H1 (cell line): ENCODE measurements around the gene NKAPD1. TPM values are rescaled to one million over a fixed set of nuclear protein-coding genes. Genes with fewer than 3 reads are reported as not detected.

Experiments
- CTCF ChIA-PET: fragments of 300-600 bp; sonication (Branson Sonifier 250); formaldehyde crosslinking; loops from one replicate; lab custom pipeline; 2021; ENCODE audit not compliant: partially characterized antibody; lab: Charles Lee
- POLR2A ChIA-PET: fragments of 300-600 bp; sonication (Branson Sonifier 250); formaldehyde crosslinking; loops from one replicate; lab custom pipeline; 2021; ENCODE audit warnings: inconsistent platforms; ENCODE audit not compliant: partially characterized antibody; lab: Charles Lee
- DNase-seq, 2 experiments: peaks; one replicate each; pipeline versions ENCODE4 v3.0.0 to v3.0.0-alpha.2; 2010 to 2022; ENCODE audit warnings: low spot score in 2 of 2, low read depth in 1 of 2, mixed read lengths in 1 of 2
- FAIRE-seq: peaks from 2 replicates; lab custom pipeline; 2011; peaks lifted over from hg19 to GRCh38; lab: Jason Lieb, UNC
- H2AFZ ChIP-seq: 2 replicates; pipeline ENCODE4 v1.8.1; 2012; ENCODE audit warnings: low read length, inconsistent platforms
- H2AK5ac ChIP-seq: 2 replicates; pipeline ENCODE4 v1.6.1; 2013; ENCODE audit warnings: low read depth, low read length
- H2BK120ac ChIP-seq: replicated peaks from 2 replicates; pipeline ENCODE3; 2013; ENCODE audit warnings: low read depth, low read length, inconsistent platforms
- H2BK12ac ChIP-seq: 2 replicates; pipeline ENCODE4 v1.6.1; 2013; ENCODE audit warnings: low read depth, low read length
- H2BK15ac ChIP-seq: 2 replicates; pipeline ENCODE4 v1.6.1; 2013; ENCODE audit warnings: low read length
- H2BK20ac ChIP-seq: 2 replicates; pipeline ENCODE4 v1.6.1; 2013; ENCODE audit warnings: low read length
- H2BK5ac ChIP-seq: 2 replicates; pipeline ENCODE4 v1.6.1; 2013; ENCODE audit warnings: low read depth, low read length
- H3K14ac ChIP-seq: 2 replicates; pipeline ENCODE4 v1.6.1; 2013; ENCODE audit warnings: inconsistent platforms; ENCODE audit not compliant: insufficient read length
- H3K18ac ChIP-seq: 2 replicates; pipeline ENCODE4 v1.6.1; 2013; ENCODE audit warnings: low read length; ENCODE audit errors: extremely low read depth
- H3K23ac ChIP-seq: 2 replicates; pipeline ENCODE4 v1.6.1; 2013; ENCODE audit warnings: inconsistent platforms; ENCODE audit not compliant: insufficient read length
- H3K23me2 ChIP-seq: 2 replicates; pipeline ENCODE4 v1.6.1; 2013; ENCODE audit warnings: low read depth, low read length
- H3K27ac ChIP-seq: 2 replicates; pipeline ENCODE4 v1.6.1; 2011; ENCODE audit warnings: low read depth, low read length, inconsistent platforms
- H3K27me3 ChIP-seq, 4 experiments: replicated peaks in 1 of 4; 1 replicate in 1 of 4; 2 replicates in 3 of 4; pipeline versions ENCODE4 v1.6.1 to v1.8.1; 2011 to 2013; ENCODE audit warnings: low read length in 3 of 4, mild to moderate bottlenecking in 3 of 4, inconsistent platforms in 2 of 4, mixed read lengths in 2 of 4, moderate library complexity in 1 of 4; ENCODE audit not compliant: control insufficient read depth in 3 of 4, insufficient read depth in 3 of 4; ENCODE audit errors: extremely low read depth in 1 of 4
- H3K36me3 ChIP-seq, 4 experiments: 2 replicates each; pipeline versions ENCODE4 v1.6.1 to v1.8.1; 2011 to 2013; ENCODE audit warnings: mild to moderate bottlenecking in 4 of 4, low read length in 3 of 4, moderate library complexity in 2 of 4, control low read depth in 1 of 4, inconsistent platforms in 1 of 4; ENCODE audit not compliant: insufficient read depth in 4 of 4, control insufficient read depth in 2 of 4
- H3K4ac ChIP-seq: replicated peaks from 2 replicates; pipeline ENCODE3; 2013; ENCODE audit warnings: low read length, low read depth, mixed read lengths, inconsistent platforms; ENCODE audit not compliant: insufficient read length
- H3K4me1 ChIP-seq, 4 experiments: replicated peaks in 1 of 4; 1 replicate in 1 of 4; 2 replicates in 3 of 4; pipeline versions ENCODE4 v1.6.1 to v1.8.1; 2011 to 2013; ENCODE audit warnings: low read length in 3 of 4, inconsistent platforms in 2 of 4, mixed read lengths in 1 of 4; ENCODE audit not compliant: insufficient read depth in 4 of 4, control insufficient read depth in 3 of 4
- H3K4me2 ChIP-seq, 2 experiments: 2 replicates each; pipeline versions ENCODE4 v1.6.1 to v1.8.1; 2011 to 2013; ENCODE audit warnings: low read depth in 2 of 2, low read length in 2 of 2, control low read depth in 1 of 2, inconsistent platforms in 1 of 2, mild to moderate bottlenecking in 1 of 2; ENCODE audit not compliant: insufficient read depth in 1 of 2
- H3K4me3 ChIP-seq, 4 experiments: fragments of 200-600, 300-600 bp in 1 of 4; sonication (generic), shearing (Covaris generic), sonication (Bioruptor Twin) in 1 of 4; 2 replicates each; pipeline versions ENCODE4 v1.5.1 to v1.8.1; 2011 to 2016; ENCODE audit warnings: low read length in 4 of 4, low read depth in 3 of 4, control low read depth in 2 of 4, inconsistent platforms in 2 of 4, mild to moderate bottlenecking in 2 of 4, mixed read lengths in 1 of 4, moderate library complexity in 1 of 4; ENCODE audit not compliant: insufficient read depth in 2 of 4; ENCODE audit errors: extremely low read depth in 1 of 4
- H3K56ac ChIP-seq: replicated peaks from 2 replicates; pipeline ENCODE3; 2013; ENCODE audit warnings: low read depth, mild to moderate bottlenecking, mixed read lengths, low read length, inconsistent platforms; ENCODE audit not compliant: insufficient read length
- H3K79me1 ChIP-seq: 2 replicates; pipeline ENCODE4 v1.6.1; 2013; ENCODE audit warnings: low read depth, low read length, control low read depth
- H3K79me2 ChIP-seq, 2 experiments: 2 replicates each; pipeline versions ENCODE4 v1.6.1 to v1.8.1; 2012 to 2013; ENCODE audit warnings: low read length in 2 of 2, mild to moderate bottlenecking in 2 of 2, inconsistent platforms in 1 of 2; ENCODE audit not compliant: insufficient read depth in 2 of 2, control insufficient read depth in 1 of 2
- H3K9ac ChIP-seq, 4 experiments: replicated peaks in 1 of 4; 1 replicate in 1 of 4; 2 replicates in 3 of 4; pipeline versions ENCODE4 v1.6.1 to v1.8.1; 2011 to 2013; ENCODE audit warnings: low read depth in 3 of 4, low read length in 3 of 4, control low read depth in 2 of 4, mild to moderate bottlenecking in 2 of 4, moderate library complexity in 2 of 4, inconsistent platforms in 1 of 4; ENCODE audit errors: extremely low read depth in 1 of 4
- H3K9me3 ChIP-seq, 2 experiments: 2 replicates each; pipeline versions ENCODE4 v1.6.1 to v1.8.1; 2012 to 2013; ENCODE audit warnings: mild to moderate bottlenecking in 2 of 2, moderate library complexity in 2 of 2, control low read depth in 1 of 2, inconsistent platforms in 1 of 2, low read depth in 1 of 2, low read length in 1 of 2, mixed read lengths in 1 of 2; ENCODE audit not compliant: insufficient read depth in 2 of 2
- H4K20me1 ChIP-seq, 2 experiments: replicated peaks in 1 of 2; 2 replicates each; pipeline versions ENCODE3 to v1.8.1; 2011 to 2013; ENCODE audit warnings: inconsistent platforms in 2 of 2, low read length in 2 of 2, mild to moderate bottlenecking in 1 of 2; ENCODE audit not compliant: insufficient read depth in 2 of 2, control insufficient read depth in 1 of 2
- H4K5ac ChIP-seq: 2 replicates; pipeline ENCODE4 v1.6.1; 2013; ENCODE audit warnings: low read length, low read depth, mixed read lengths, inconsistent platforms; ENCODE audit not compliant: insufficient read length
- H4K8ac ChIP-seq: 2 replicates; pipeline ENCODE4 v1.8.0; 2013; ENCODE audit warnings: mild to moderate bottlenecking, moderate library complexity, low read length, inconsistent platforms; ENCODE audit not compliant: insufficient read depth; ENCODE audit errors: extremely low read depth
- H4K91ac ChIP-seq: replicated peaks from 2 replicates; pipeline ENCODE3; 2013; ENCODE audit warnings: low read length, mixed read lengths, inconsistent platforms; ENCODE audit not compliant: insufficient read length
- CBX8 ChIP-seq: fragments of 300-800, 300-1000 bp; sonication (generic); IDR thresholded peaks from 2 replicates; pipeline ENCODE4 v1.7.1; 2016; ENCODE audit warnings: low read depth, low read length, borderline replicate concordance
- CEBPB ChIP-seq: IDR thresholded peaks from 2 replicates; pipeline ENCODE4 v1.6.1; 2012; ENCODE audit warnings: low read depth, low read length
- E2F6 ChIP-seq: IDR thresholded peaks from 2 replicates; pipeline ENCODE4 v1.6.1; 2012; ENCODE audit warnings: inconsistent platforms
- EP300 ChIP-seq, 2 experiments: IDR thresholded peaks; 1 replicate in 1 of 2; 2 replicates in 1 of 2; pipeline ENCODE4 v1.6.1; 2011 to 2012; ENCODE audit warnings: low read depth in 2 of 2, low read length in 2 of 2, mild to moderate bottlenecking in 2 of 2, borderline replicate concordance in 1 of 2, inconsistent platforms in 1 of 2, moderate library complexity in 1 of 2
- HDAC6 ChIP-seq: IDR thresholded peaks from one replicate; pipeline ENCODE4 v1.7.1; 2012; ENCODE audit warnings: low read depth, mild to moderate bottlenecking, inconsistent platforms, low read length, moderate library complexity
- JUN ChIP-seq: IDR thresholded peaks from 2 replicates; pipeline ENCODE4 v1.6.1; 2011; ENCODE audit warnings: low read depth, mild to moderate bottlenecking, improper control_type of control experiment, low read length
- KDM5A ChIP-seq: fragments of 200-600 bp; IDR thresholded peaks from 2 replicates; pipeline ENCODE4 v1.7.1; 2012; ENCODE audit warnings: mild to moderate bottlenecking, low read length, inconsistent platforms, mixed read lengths
- NANOG ChIP-seq: IDR thresholded peaks from 2 replicates; pipeline ENCODE4 v1.6.1; 2011; ENCODE audit warnings: low read length, low read depth, mild to moderate bottlenecking, inconsistent platforms; ENCODE audit not compliant: insufficient read depth, poor library complexity, severe bottlenecking
- POU5F1 ChIP-seq: IDR thresholded peaks from 2 replicates; pipeline ENCODE4 v1.6.1; 2011; ENCODE audit warnings: low read depth, mild to moderate bottlenecking, low read length, moderate library complexity
- RAD21 ChIP-seq, 2 experiments: IDR thresholded peaks in 1 of 2; conservative IDR thresholded peaks in 1 of 2; 2 replicates each; pipeline ENCODE4 v1.6.1; 2011; ENCODE audit warnings: low read depth in 2 of 2, low read length in 2 of 2, improper control_type of control experiment in 1 of 2, inconsistent platforms in 1 of 2, mild to moderate bottlenecking in 1 of 2, moderate library complexity in 1 of 2
- RNF2 ChIP-seq: fragments of 200-900, 300-1000 bp; sonication (generic); IDR thresholded peaks from 2 replicates; pipeline ENCODE4 v1.7.1; 2016; ENCODE audit warnings: borderline replicate concordance, low read depth, mild to moderate bottlenecking, antibody characterized with exemption, low read length; ENCODE audit not compliant: poor library complexity, severe bottlenecking; ENCODE audit errors: missing control alignments
- RXRA ChIP-seq: IDR thresholded peaks from 2 replicates; pipeline ENCODE4 v1.6.1; 2011; ENCODE audit warnings: low read depth, mild to moderate bottlenecking, low read length, moderate library complexity; ENCODE audit not compliant: insufficient read depth
- SRF ChIP-seq: IDR thresholded peaks from 2 replicates; pipeline ENCODE4 v1.6.1; 2011; ENCODE audit warnings: mild to moderate bottlenecking, low read depth, low read length, moderate library complexity
- WGBS, 2 experiments: shearing (Covaris generic) in 1 of 2; methylation state at CpG; one replicate each; pipeline versions ENCODE4 v1.1.6 to v1.1.7; 2013 to 2015; ENCODE audit warnings: low lambda C conversion rate in 2 of 2, mixed read lengths in 2 of 2, inconsistent platforms in 1 of 2, low coverage in 1 of 2, missing lambda C conversion rate in 1 of 2; ENCODE audit not compliant: insufficient replicate concordance in 2 of 2, insufficient coverage in 1 of 2, insufficient read length in 1 of 2; ENCODE audit errors: extremely low coverage in 1 of 2, missing lambda C conversion rate in 1 of 2; 5-methylcytosine and 5-hydroxymethylcytosine counted together
- polyA plus RNA-seq, 7 experiments: library from polyadenylated mRNA; depleted of rRNA in 3 of 7; stranded (reverse) in 5 of 7; unstranded in 2 of 7; fragments of >200 nt in 5 of 7; fragments of 200-250 nt in 2 of 7; gene quantifications; 1 replicate in 5 of 7; 2 replicates in 1 of 7; 4 replicates in 1 of 7; pipeline versions ENCODE4 v1.2.1 to v1.2.3, GENCODE V29; 2011 to 2013; ENCODE audit warnings: missing spikeins in 2 of 7, mixed read lengths in 2 of 7
- total RNA-seq: library from RNA; stranded (reverse); fragmentation: NEBNext Ultra II Directional; extraction: Animal tissue kit (Norgen Biotek cat#: 25700); gene quantifications from 2 replicates; pipeline ENCODE4 v1.2.1, GENCODE V29; 2021

Gene NKAPD1
- total and polyA plus RNA-seq, 2 of the 8 experiments (the other 6 are each of a cell fraction or from before 2014, with no cell fraction given), result 6.7 to 16.7 TPM

- no peak overlapping the region for H4K5ac ChIP-seq
- H3K27me3 ChIP-seq, result no peaks in the 10 kb centered on the region
- no peak overlapping the region for H2BK5ac ChIP-seq
- H3K79me2 ChIP-seq, result no peaks in the 10 kb centered on the region
- WGBS, 2 experiments, result 76% methylated on average over 2 of the region's 2 CpGs; no CpG with 5 or more reads in 1 of the 2 experiments
- H4K20me1 ChIP-seq, result peaks cover 0 to 2% of the 10 kb centered on the region in 2 experiments
- no peak overlapping the region for H3K14ac ChIP-seq
- no peak overlapping the region for H2BK20ac ChIP-seq
- POLR2A ChIA-PET, result no interaction called here
- H3K27ac ChIP-seq, result no peak overlapping the region
- DNase-seq (no peak), FAIRE-seq (no peak)
- H4K8ac ChIP-seq, result no peak overlapping the region
- H3K79me1 ChIP-seq, result no peaks in the 10 kb centered on the region
- H3K9me3 ChIP-seq, result no peaks in the 10 kb centered on the region
- H2BK15ac ChIP-seq, result no peak overlapping the region
- no peak overlapping the region for H3K4me3 ChIP-seq
- no peaks in the 10 kb centered on the region for H3K23me2 ChIP-seq
- peaks cover 0 to 8% (median 1%) of the 10 kb centered on the region in 4 experiments; a peak in 2 of 8 replicates for H3K36me3 ChIP-seq
- no peak overlapping the region for H2AK5ac ChIP-seq
- H2BK120ac ChIP-seq, result no peak overlapping the region
- no peak overlapping the region for H3K4ac ChIP-seq
- no peak overlapping the region for H3K18ac ChIP-seq
- no peak overlapping the region for H3K23ac ChIP-seq
- CTCF ChIA-PET, result interaction anchor here (1.4 to 12.8 kb wide), 2 partner anchors 14 to 73 kb away, joined by 3 to 104 read pairs; no protein-coding TSS in a partner anchor
- no peak overlapping the region for H3K4me2 ChIP-seq
- H2AFZ ChIP-seq, result no peak overlapping the region
- H3K9ac ChIP-seq, result no peak overlapping the region
- no peaks in the 10 kb centered on the region for H3K4me1 ChIP-seq
- H4K91ac ChIP-seq, result no peak overlapping the region
- H2BK12ac ChIP-seq, result no peak overlapping the region
- no peak overlapping the region for H3K56ac ChIP-seq
- TF ChIP-seq RNF2, result no peak
- no peak for TF ChIP-seq HDAC6
- TF ChIP-seq E2F6, result no peak
- TF ChIP-seq JUN, result no peak
- no peak for TF ChIP-seq SRF
- TF ChIP-seq NANOG, result no peak
- TF ChIP-seq RAD21 (IDR thresholded peaks at IDR 0.05 in 1 of 2, conservative IDR thresholded peaks at IDR 0.05 in 1 of 2; ENCODE audit: low read depth in 2 of 2, low read length in 2 of 2), result no peak
- no peak for TF ChIP-seq CEBPB
- TF ChIP-seq CBX8, result no peak
- no peak for TF ChIP-seq POU5F1
- TF ChIP-seq EP300 (IDR thresholded peaks at IDR 0.05; ENCODE audit: borderline replicate concordance in 1 of 2, low read depth in 2 of 2, low read length in 2 of 2), result no peak
- no peak for TF ChIP-seq RXRA
- TF ChIP-seq KDM5A, result no peak
These were observed 26.4 kb downstream of the NKAPD1 start for GRCh38 chr11:112100462-112100861.
